ENCODE data around the gene OR52A1.
"Not testable (repeated sequence)": the region's sequence is repeated elsewhere in the genome, so short reads cannot be mapped to it uniquely, and the experiment has no call there.

The OR52A1 gene
- 0 to 1.2 (median 0) reads per million in 17 experiments for total RNA-seq

DNA sequence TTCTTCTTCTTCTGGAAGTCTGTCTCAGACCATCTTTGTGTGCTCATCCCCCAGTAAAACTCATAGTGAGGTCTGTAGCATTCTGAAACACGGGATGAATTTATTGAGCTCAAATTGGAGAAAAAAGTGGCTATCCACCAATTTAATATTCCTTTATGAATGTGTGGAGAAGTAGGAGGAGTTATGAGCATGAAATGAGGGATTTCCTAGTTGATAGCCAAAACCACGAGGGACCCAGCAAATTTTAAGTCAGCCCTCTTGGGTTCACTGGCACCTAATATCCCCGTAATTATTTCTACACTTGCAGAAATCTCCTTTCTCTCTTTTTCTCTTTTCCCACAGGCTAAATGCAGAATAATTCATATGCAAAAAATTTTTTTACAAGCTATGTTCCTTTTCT is at the start of gene OR52A1:
Gene OR52A1 (minus strand): TSS at position 101 of the 400 bp plus-strand sequence. CDS start 2,388 bp downstream, outside the sequence.
- DNase-seq = no peak

- DNase-seq = no peak
Measured at GRCh38 chr11:5203366-5203765, 48.8 kb upstream of the OR52A1 start.

GRCh38 chr11:5200582-5200981 is 46.0 kb upstream of the OR52A1 start, which contains the start of gene OR51V1:
TSS of gene OR51V1 (minus strand) at chr11:5200682. CDS start at chr11:5200682, 0 bp downstream.
- no peak for DNase-seq

DNA sequence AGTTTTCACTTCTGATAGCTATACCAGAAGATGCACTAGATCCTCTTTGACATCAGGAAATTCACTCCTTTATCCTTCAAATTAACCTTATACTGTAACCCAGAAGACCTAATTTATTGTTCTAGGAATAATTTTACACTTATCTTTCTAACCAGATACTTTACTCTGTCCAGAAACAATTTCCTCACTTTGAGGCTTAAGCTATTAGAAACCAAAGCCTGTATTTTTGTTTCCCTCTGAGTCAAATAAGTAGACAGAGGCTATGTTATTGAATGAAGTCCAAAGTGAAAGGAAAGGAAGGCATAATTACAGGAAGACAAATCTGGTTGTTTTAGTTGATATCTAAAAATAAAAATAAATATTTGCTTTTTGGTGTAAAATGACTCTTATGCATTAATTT is 43.7 kb upstream of the OR52A1 start:
- DNase-seq = no peak

GRCh38 chr11:5197536-5197935 is 43.0 kb upstream of the OR52A1 start:
- peak; percentile 67 to 86 (median 76) for DNase-seq

DNA sequence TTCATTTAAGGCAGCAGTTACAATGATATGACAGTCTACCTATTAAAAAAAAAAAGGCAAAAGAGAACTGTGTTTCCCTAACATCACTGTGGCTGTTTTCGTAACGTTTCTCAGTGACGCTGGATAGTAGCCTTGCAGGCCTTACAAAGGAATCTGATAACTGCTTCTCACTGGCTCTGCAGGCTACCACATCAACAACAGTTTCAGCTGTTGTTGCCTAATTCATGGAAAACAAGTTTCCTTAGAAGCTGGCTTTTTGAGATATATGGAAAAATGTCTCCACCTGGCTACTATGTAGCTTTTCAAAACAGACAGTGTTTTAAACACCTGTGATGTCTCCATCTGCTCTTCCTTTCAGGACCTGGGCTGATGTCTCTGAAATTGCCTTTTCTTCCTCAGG is 42.2 kb upstream of the OR52A1 start:
- no peak for DNase-seq

- no peak for DNase-seq
Measured at GRCh38 chr11:5196067-5196466, 41.5 kb upstream of the OR52A1 start.

DNA sequence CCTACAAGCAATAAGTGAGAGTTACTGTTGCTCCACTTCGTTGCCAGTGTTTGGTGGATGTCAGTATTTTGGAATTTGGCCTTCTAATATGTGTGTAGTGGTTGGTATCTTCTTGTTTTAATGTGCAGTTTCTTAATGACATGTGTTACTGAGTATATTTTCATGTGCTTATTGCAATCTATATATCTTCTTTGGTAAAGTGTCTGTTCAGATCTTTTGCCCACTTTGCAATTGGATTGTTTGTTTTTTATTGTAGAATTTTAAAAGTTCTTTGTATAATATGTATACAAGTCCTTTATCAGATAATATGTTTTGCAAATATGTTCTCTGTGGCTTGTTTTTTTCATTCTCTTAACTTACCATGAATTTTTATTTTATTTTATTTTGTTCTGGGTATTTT is 38.2 kb upstream of the OR52A1 start:
- DNase-seq = no peak

DNA sequence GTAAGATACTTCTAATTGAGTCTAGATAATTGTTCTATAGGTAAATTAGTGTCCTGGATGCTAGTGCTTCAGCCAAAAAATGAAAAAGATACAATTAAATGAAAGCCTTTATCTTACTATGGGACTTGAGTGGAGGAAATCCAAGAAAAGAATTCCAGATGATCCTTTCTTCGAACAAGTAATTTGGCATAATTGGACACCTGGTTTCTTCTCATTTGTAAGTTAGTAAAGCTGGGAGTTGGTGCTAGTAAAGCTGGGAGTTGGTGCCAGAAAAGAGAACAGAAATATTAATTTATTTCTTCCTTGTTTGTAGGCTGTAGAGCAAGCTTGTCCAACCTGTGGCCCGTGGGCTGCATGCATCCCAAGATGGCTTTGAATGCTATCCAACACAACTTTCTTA is 33.6 kb upstream of the OR52A1 start:
- no peak for DNase-seq

- DNase-seq = no peak
Measured at GRCh38 chr11:5178046-5178837, 23.7 kb upstream of the OR52A1 start.

DNA sequence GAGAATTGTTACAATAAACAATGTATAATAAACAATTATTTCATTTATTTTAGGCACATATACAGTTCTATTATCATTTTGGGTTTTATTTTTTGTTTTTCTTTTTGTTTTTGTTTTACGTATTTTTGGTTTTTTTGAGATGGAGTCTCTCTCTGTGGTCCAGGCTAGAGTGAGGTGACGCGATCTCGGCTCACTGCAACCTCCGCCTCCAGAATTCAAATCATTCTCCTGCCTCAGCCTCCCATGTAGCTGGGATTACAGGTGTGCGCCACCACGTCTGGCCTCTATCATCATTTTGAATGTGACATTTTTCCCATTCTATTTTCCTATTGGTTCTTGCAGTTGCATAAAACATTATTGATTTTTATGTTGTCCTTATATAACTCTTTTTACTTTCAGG is 20.4 kb upstream of the OR52A1 start:
- no peak for DNase-seq

GRCh38 chr11:5171856-5172255 is 17.3 kb upstream of the OR52A1 start:
- no peak for DNase-seq

DNA sequence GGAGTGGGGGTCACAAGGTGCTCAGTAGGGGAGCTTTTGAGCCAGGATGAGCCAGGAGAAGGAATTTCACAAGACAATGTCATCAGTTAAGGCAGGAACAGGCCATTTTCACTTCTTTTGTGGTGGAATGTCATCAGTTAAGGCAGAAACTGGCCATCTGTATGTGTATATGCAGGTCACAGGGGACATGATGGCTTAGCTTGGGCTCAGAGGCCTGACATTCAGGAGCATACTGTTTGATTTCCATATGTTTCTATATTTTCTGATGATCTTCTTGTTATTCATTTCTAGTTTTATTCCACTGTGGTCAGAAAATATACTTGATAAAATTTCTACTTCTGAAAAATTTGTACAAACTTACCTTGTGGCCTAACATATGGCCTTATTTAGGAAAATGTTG is 11.3 kb upstream of the OR52A1 start:
- DNase-seq = not testable (repeated sequence)

DNA sequence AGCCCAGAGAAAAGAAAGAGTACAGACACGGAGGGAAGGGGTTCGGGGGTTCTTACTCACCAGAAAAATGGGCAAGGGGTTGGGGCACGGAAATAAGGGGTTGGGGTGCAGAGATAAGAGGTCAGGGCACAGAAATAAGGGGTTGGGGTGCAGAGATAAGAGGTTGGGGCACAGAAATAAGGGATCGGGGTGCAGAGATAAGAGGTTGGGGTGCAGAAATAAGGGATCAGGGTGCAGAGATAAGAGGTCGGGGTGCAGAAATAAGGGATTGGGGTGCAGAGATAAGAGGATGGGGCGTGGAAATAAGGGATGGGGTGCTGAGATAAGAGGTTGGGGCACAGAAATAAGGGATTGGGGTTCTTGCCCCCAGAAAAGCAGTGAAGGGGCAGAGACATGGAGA is 10.2 kb upstream of the OR52A1 start:
- DNase-seq = not testable (repeated sequence)

GRCh38 chr11:5161045-5161444 is 6.5 kb upstream of the OR52A1 start:
- DNase-seq = not testable (repeated sequence)

- DNase-seq = not testable (repeated sequence)
Measured at GRCh38 chr11:5160217-5160616, 5.7 kb upstream of the OR52A1 start.

GRCh38 chr11:5159806-5160205 is 5.2 kb upstream of the OR52A1 start:
- no peak for DNase-seq

GRCh38 chr11:5153574-5154431 is 754 bp downstream of the OR52A1 start:
- DNase-seq = peak in 2 of 4 experiments; percentile 9 to 16

DNA sequence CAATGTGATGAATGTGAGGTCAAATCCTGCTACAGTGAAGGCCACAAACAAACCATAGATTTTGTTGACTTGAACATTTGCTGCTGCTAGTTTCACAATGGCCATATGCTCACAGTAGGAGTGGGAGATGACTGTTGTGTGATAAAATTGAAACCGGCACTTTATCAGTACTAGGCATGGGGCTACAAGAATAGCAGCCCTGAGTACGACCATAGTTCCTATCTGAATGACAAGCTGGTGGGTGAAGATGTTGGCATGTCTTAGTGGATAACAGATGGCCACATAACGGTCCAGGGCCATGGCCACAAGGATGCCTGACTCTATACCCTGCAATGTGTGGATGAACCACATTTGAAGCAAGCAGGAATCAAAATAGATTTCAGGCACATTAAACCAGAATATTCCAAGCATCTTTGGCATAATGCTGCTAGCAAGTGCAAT is 2.8 kb downstream of the OR52A1 start:
- no peak for DNase-seq

DNA sequence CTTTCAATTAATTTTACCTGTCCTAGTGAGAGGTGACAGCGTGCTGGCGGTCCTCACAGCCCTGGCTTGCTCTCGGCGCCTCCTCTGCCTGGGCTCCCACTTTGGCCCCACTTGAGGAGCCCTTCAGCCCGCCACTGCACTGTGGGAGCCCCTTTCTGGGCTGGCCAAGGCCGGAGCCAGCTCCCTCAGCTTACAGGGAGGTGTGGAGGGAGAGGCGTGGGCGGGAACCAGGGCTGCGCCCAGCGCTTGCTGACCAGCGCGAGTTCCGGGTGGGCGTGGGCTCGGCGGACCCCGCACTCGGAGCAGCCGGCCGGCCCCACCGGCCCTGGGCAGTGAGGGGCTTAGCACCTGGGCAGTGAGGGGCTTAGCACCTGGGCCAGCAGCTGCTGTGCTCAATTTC is 10.4 kb downstream of the OR52A1 start:
- DNase-seq = not testable (repeated sequence)

DNA sequence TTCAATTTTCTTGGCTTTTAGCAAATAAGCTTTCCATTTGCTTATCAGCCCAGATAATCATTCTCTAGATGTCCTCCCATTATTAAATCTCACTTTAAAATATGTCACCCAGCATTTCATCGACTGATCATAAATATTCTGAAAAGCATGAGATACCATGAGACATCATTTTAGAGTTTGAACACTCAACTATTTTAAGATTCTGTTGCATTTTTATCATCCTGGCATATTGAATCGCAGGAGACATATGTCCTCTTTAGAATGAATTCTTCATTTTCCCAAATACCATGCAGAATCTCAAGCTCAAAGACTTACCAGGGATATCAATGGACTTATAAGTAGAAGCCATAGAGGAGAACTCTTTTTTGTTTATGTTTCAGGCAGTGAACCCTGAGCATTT is 16.6 kb downstream of the OR52A1 start, which contains the start of gene OR52A5:
Gene OR52A5 (minus strand): TSS at position 361 of the 400 bp plus-strand sequence. CDS start 5,714 bp downstream, outside the sequence.
- DNase-seq = no peak

DNA sequence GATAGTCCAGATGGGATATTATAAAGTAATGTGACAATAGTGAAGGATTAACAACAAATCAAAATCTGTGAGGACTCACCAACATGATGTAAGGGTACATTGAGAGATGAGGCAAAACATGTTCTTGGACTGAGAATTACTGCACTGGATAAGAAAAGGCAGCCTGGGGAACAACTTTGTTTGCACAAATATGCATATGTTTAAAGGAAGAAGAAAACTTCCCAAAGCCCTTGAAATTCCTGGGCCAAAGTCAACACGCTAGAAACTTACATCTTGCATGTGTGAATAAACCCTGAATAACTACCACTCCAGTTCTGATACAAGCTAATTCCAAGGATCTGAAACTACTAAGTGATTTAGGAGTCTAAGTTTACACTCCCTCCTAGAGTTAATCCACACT is 17.5 kb downstream of the OR52A1 start:
- DNase-seq = no peak

- no peak for DNase-seq
Measured at GRCh38 chr11:5136261-5136660, 18.3 kb downstream of the OR52A1 start.

All from suppressor macrophage (primary cell).